ENCODE results near the gene MAP1B. TPM values are rescaled to one million over a fixed set of nuclear protein-coding genes. Genes with fewer than 3 reads are reported as not detected.

MAP1B gene
- total RNA-seq, 1 experiment from 2014 or later = 34.6 TPM

DNA sequence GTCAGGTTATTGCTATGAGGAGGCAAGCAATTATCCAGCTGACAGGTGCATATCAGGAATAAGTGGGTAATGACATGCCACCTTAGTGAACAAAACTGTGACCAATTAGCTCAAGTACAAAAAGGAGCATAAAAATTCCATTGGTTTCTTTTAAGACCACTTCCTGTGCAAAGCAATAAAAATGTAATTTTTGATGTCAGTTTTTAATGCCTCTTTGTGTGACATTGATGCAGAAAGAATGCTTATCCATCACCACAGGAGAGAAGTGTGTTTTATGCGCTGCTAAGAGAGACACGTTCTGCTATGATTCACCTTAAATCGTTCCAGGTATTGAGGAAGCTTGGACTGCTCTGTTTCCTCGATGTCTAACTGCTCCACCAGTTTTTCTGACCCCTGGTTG is 116.1 kb downstream of the MAP1B start:
- BruUV-seq (replicated peaks) = no TSS peak

DNA sequence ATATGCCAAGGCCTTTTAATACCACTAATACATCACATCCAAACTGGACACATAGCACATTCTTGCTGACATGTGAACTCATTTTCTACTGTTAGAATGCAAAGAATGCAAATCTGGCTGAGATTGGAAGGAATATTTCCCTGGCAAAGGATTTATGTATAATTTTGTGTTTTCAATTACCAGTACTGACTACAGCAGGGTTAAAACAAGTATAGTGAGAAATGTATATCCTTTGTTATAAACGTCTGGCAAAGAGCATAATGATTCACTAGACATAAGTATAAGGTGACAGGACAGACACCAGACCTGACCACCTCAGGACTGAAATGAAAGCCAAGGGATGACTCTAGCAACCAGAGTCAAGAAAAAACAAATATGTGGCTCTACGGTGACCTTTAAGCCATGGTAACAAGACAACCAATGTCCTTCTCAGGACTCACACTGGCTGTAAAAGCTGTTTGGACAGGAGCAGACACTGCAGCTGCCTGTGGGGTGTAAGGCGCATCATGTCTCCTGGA is 117.7 kb downstream of the MAP1B start:
- Mint-ChIP-seq H3K36me3 (ENCODE audit: insufficient read depth, unreplicated experiment) (peaks cover 20% of the 10 kb centered on the region), H3K27me3 (ENCODE audit: unreplicated experiment) (no peaks in the 10 kb centered on the region), H3K4me3 (ENCODE audit: low read depth, unreplicated experiment) (no peak overlapping the region), H3K27ac (ENCODE audit: unreplicated experiment) (no peak overlapping the region), H3K4me1 (ENCODE audit: low read depth, unreplicated experiment) (no peaks in the 10 kb centered on the region), H3K9me3 (ENCODE audit: low read depth, unreplicated experiment) (no peaks in the 10 kb centered on the region)
- TF ChIP-seq, protein P1, sequence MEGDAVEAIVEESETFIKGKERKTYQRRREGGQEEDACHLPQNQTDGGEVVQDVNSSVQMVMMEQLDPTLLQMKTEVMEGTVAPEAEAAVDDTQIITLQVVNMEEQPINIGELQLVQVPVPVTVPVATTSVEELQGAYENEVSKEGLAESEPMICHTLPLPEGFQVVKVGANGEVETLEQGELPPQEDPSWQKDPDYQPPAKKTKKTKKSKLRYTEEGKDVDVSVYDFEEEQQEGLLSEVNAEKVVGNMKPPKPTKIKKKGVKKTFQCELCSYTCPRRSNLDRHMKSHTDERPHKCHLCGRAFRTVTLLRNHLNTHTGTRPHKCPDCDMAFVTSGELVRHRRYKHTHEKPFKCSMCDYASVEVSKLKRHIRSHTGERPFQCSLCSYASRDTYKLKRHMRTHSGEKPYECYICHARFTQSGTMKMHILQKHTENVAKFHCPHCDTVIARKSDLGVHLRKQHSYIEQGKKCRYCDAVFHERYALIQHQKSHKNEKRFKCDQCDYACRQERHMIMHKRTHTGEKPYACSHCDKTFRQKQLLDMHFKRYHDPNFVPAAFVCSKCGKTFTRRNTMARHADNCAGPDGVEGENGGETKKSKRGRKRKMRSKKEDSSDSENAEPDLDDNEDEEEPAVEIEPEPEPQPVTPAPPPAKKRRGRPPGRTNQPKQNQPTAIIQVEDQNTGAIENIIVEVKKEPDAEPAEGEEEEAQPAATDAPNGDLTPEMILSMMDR (IDR thresholded peaks at IDR 0.05; ENCODE audit: unreplicated experiment) = no peak
- DNase-seq = no peak
- intact Hi-C loops (cut with micrococcal nuclease; ENCODE audit: unreplicated experiment) = no loop called here
- no TSS peak for BruUV-seq (replicated peaks)
- CTCF ChIA-PET = no interaction called here

More for the DNA sequence above, 116.1 kb downstream of the MAP1B start:
- intact Hi-C loops (cut with micrococcal nuclease; ENCODE audit: unreplicated experiment) = no loop called here
- Mint-ChIP-seq H3K36me3 (ENCODE audit: insufficient read depth, unreplicated experiment) (peaks cover 25% of the 10 kb centered on the region), H3K9me3 (ENCODE audit: low read depth, unreplicated experiment) (no peaks in the 10 kb centered on the region), H3K4me1 (ENCODE audit: low read depth, unreplicated experiment) (no peaks in the 10 kb centered on the region), H3K4me3 (ENCODE audit: low read depth, unreplicated experiment) (no peak overlapping the region), H3K27me3 (ENCODE audit: unreplicated experiment) (no peaks in the 10 kb centered on the region), H3K27ac (ENCODE audit: unreplicated experiment) (no peak overlapping the region)
- CTCF ChIA-PET = no interaction called here
- no peak for DNase-seq
- TF ChIP-seq, protein P1 (IDR thresholded peaks at IDR 0.05; ENCODE audit: unreplicated experiment) = no peak

DNA sequence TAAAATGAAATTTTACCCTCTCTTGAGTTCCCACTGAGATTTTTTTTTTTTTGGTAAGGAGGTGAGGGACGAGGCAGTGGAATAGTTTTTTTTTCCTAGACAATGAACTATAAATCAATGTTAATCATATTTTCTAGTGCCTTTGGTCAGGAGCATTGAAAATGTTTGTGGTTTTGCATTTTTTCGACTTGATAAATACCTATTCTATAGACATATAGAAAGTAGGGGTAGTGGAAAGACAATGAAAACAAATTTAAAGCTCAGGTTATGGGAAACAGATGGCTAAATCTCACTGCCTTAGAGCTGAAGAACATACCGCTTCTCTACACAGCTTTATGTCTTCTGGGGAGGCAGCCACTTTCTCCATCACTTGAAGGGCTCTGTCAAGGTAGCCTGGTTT is 118.5 kb downstream of the MAP1B start:
- no peaks in the 10 kb centered on the region for H3K27me3 Mint-ChIP-seq (ENCODE audit: unreplicated experiment)
- CTCF ChIA-PET = interaction anchor here (0.7 kb wide), 1 partner anchor 48 kb away, joined by 3 read pairs; no protein-coding TSS in a partner anchor
- H3K36me3 Mint-ChIP-seq (ENCODE audit: insufficient read depth, unreplicated experiment) = peaks cover 19% of the 10 kb centered on the region
- no peaks in the 10 kb centered on the region for H3K4me1 Mint-ChIP-seq (ENCODE audit: low read depth, unreplicated experiment)
- no peaks in the 10 kb centered on the region for H3K9me3 Mint-ChIP-seq (ENCODE audit: low read depth, unreplicated experiment)
- intact Hi-C loops (cut with micrococcal nuclease; ENCODE audit: unreplicated experiment) = no loop called here
- DNase-seq = no peak
- no peak overlapping the region for H3K4me3 Mint-ChIP-seq (ENCODE audit: low read depth, unreplicated experiment)
- no TSS peak for BruUV-seq (replicated peaks)
- TF ChIP-seq, protein P1 (IDR thresholded peaks at IDR 0.05; ENCODE audit: unreplicated experiment) = no peak
- H3K27ac Mint-ChIP-seq (ENCODE audit: unreplicated experiment) = no peak overlapping the region

DNA sequence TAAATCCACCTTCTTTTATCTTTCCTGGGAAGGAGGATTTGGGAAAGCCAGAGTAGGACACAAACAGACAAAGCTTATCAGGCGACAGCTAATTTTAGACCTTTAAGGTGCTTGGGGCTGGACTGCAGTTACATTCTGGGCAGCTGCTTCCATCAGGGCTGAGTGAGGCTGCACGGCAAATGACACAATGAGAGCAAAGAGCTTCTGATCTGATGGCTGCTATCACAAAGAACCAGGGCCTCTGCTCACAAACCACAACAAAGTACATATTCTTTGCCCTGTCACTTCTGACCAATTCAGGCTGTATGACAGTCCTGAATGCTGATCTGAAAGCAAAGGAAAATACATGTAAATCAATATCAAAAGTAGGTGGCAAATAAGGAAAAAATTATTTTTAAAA is 119.7 kb downstream of the MAP1B start:
- Mint-ChIP-seq H3K4me1 (ENCODE audit: low read depth, unreplicated experiment) (no peaks in the 10 kb centered on the region), H3K9me3 (ENCODE audit: low read depth, unreplicated experiment) (no peaks in the 10 kb centered on the region), H3K27me3 (ENCODE audit: unreplicated experiment) (no peaks in the 10 kb centered on the region), H3K4me3 (ENCODE audit: low read depth, unreplicated experiment) (no peak overlapping the region), H3K27ac (ENCODE audit: unreplicated experiment) (no peak overlapping the region), H3K36me3 (ENCODE audit: insufficient read depth, unreplicated experiment) (peaks cover 9% of the 10 kb centered on the region)
- TF ChIP-seq, protein P1 (IDR thresholded peaks at IDR 0.05; ENCODE audit: unreplicated experiment) = no peak
- intact Hi-C loops (cut with micrococcal nuclease; ENCODE audit: unreplicated experiment) = no loop called here
- no TSS peak for BruUV-seq (replicated peaks)
- CTCF ChIA-PET = no interaction called here
- no peak for DNase-seq

Data from Calu3 (cell line).